Measurements from ENCODE around the gene SPAG16. TPM values are rescaled to one million over a fixed set of nuclear protein-coding genes. Genes with fewer than 3 reads are reported as not detected.
"Not testable (repeated sequence)": the region's sequence is repeated elsewhere in the genome, so short reads cannot be mapped to it uniquely, and the experiment has no call there.

Gene SPAG16
- total RNA-seq, 1 donor from 2014 or later: 38.6 TPM

- Histone ChIP-seq H3K4me3 (ENCODE audit: low read length in 3 of 3) (no peak overlapping the region), H3K27me3 (ENCODE audit: control insufficient read depth in 3 of 3, insufficient read depth in 3 of 3, low read length in 3 of 3) (no peaks in the 10 kb centered on the region), H3K4me1 (ENCODE audit: control insufficient read depth in 3 of 3, insufficient read depth in 3 of 3, low read length in 3 of 3) (no peaks in the 10 kb centered on the region), H3K27ac (ENCODE audit: low read depth, low read length) (no peak overlapping the region), H3K36me3 (ENCODE audit: control insufficient read depth in 3 of 3, insufficient read depth in 3 of 3, low read length in 3 of 3) (no peaks in the 10 kb centered on the region), H3K9ac (ENCODE audit: low read depth in 1 of 3, low read length in 3 of 3) (no peak overlapping the region), H3K9me3 (ENCODE audit: control insufficient read depth in 3 of 3, low read length in 3 of 3) (no peaks in the 10 kb centered on the region)
Measured at GRCh38 chr2:213989207-213989606, 704.9 kb downstream of the SPAG16 start.

- Histone ChIP-seq H3K4me3 (ENCODE audit: low read length in 3 of 3) (no peak overlapping the region), H3K4me1 (ENCODE audit: control insufficient read depth in 3 of 3, insufficient read depth in 3 of 3, low read length in 3 of 3) (no peaks in the 10 kb centered on the region), H3K9ac (ENCODE audit: low read depth in 1 of 3, low read length in 3 of 3) (no peak overlapping the region), H3K27me3 (ENCODE audit: control insufficient read depth in 3 of 3, insufficient read depth in 3 of 3, low read length in 3 of 3) (no peaks in the 10 kb centered on the region), H3K36me3 (ENCODE audit: control insufficient read depth in 3 of 3, insufficient read depth in 3 of 3, low read length in 3 of 3) (no peaks in the 10 kb centered on the region), H3K27ac (ENCODE audit: low read depth, low read length) (no peak overlapping the region), H3K9me3 (ENCODE audit: control insufficient read depth in 3 of 3, low read length in 3 of 3) (no peaks in the 10 kb centered on the region)
Measured at GRCh38 chr2:213991453-213992108, 707.3 kb downstream of the SPAG16 start.

GRCh38 chr2:213995400-213996105, 711.3 kb downstream of the SPAG16 start:
- no peak overlapping the region for H3K27ac ChIP-seq (ENCODE audit: low read depth, low read length)
- H3K9me3 ChIP-seq (ENCODE audit: control insufficient read depth in 3 of 3, low read length in 3 of 3): no peaks in the 10 kb centered on the region
- H3K9ac ChIP-seq (ENCODE audit: low read depth in 1 of 3, low read length in 3 of 3): no peak overlapping the region
- no peak overlapping the region for H3K4me3 ChIP-seq (ENCODE audit: low read length in 3 of 3)
- H3K27me3 ChIP-seq (ENCODE audit: control insufficient read depth in 3 of 3, insufficient read depth in 3 of 3, low read length in 3 of 3): no peaks in the 10 kb centered on the region
- no peaks in the 10 kb centered on the region for H3K36me3 ChIP-seq (ENCODE audit: control insufficient read depth in 3 of 3, insufficient read depth in 3 of 3, low read length in 3 of 3)
- no peaks in the 10 kb centered on the region for H3K4me1 ChIP-seq (ENCODE audit: control insufficient read depth in 3 of 3, insufficient read depth in 3 of 3, low read length in 3 of 3)

- not testable (repeated sequence) for H3K9me3 ChIP-seq (ENCODE audit: control insufficient read depth in 3 of 3, low read length in 3 of 3); H3K36me3 ChIP-seq (ENCODE audit: control insufficient read depth in 3 of 3, insufficient read depth in 3 of 3, low read length in 3 of 3); H3K27ac ChIP-seq (ENCODE audit: low read depth, low read length); H3K4me3 ChIP-seq (ENCODE audit: low read length in 3 of 3); H3K4me1 ChIP-seq (ENCODE audit: control insufficient read depth in 3 of 3, insufficient read depth in 3 of 3, low read length in 3 of 3); H3K27me3 ChIP-seq (ENCODE audit: control insufficient read depth in 3 of 3, insufficient read depth in 3 of 3, low read length in 3 of 3); H3K9ac ChIP-seq (ENCODE audit: low read depth in 1 of 3, low read length in 3 of 3)
Measured at GRCh38 chr2:213998976-213999375, 714.7 kb downstream of the SPAG16 start.

GRCh38 chr2:214004463-214004862, 720.2 kb downstream of the SPAG16 start:
- no peak overlapping the region for H3K4me3 ChIP-seq (ENCODE audit: low read length in 3 of 3)
- H3K9me3 ChIP-seq (ENCODE audit: control insufficient read depth in 3 of 3, low read length in 3 of 3): no peaks in the 10 kb centered on the region
- H3K9ac ChIP-seq (ENCODE audit: low read depth in 1 of 3, low read length in 3 of 3): no peak overlapping the region
- no peaks in the 10 kb centered on the region for H3K4me1 ChIP-seq (ENCODE audit: control insufficient read depth in 3 of 3, insufficient read depth in 3 of 3, low read length in 3 of 3)
- H3K36me3 ChIP-seq (ENCODE audit: control insufficient read depth in 3 of 3, insufficient read depth in 3 of 3, low read length in 3 of 3): no peaks in the 10 kb centered on the region
- no peaks in the 10 kb centered on the region for H3K27me3 ChIP-seq (ENCODE audit: control insufficient read depth in 3 of 3, insufficient read depth in 3 of 3, low read length in 3 of 3)
- H3K27ac ChIP-seq (ENCODE audit: low read depth, low read length): no peak overlapping the region

GRCh38 chr2:214005337-214005736, 721.1 kb downstream of the SPAG16 start:
- Histone ChIP-seq H3K4me1 (ENCODE audit: control insufficient read depth in 3 of 3, insufficient read depth in 3 of 3, low read length in 3 of 3) (no peaks in the 10 kb centered on the region), H3K36me3 (ENCODE audit: control insufficient read depth in 3 of 3, insufficient read depth in 3 of 3, low read length in 3 of 3) (no peaks in the 10 kb centered on the region), H3K9me3 (ENCODE audit: control insufficient read depth in 3 of 3, low read length in 3 of 3) (no peaks in the 10 kb centered on the region), H3K27me3 (ENCODE audit: control insufficient read depth in 3 of 3, insufficient read depth in 3 of 3, low read length in 3 of 3) (no peaks in the 10 kb centered on the region), H3K4me3 (ENCODE audit: low read length in 3 of 3) (no peak overlapping the region), H3K9ac (ENCODE audit: low read depth in 1 of 3, low read length in 3 of 3) (no peak overlapping the region), H3K27ac (ENCODE audit: low read depth, low read length) (no peak overlapping the region)

GRCh38 chr2:214006601-214007000, 722.3 kb downstream of the SPAG16 start:
- H3K36me3 ChIP-seq (ENCODE audit: control insufficient read depth in 3 of 3, insufficient read depth in 3 of 3, low read length in 3 of 3): no peaks in the 10 kb centered on the region
- no peaks in the 10 kb centered on the region for H3K9me3 ChIP-seq (ENCODE audit: control insufficient read depth in 3 of 3, low read length in 3 of 3)
- H3K27ac ChIP-seq (ENCODE audit: low read depth, low read length): no peak overlapping the region
- no peak overlapping the region for H3K9ac ChIP-seq (ENCODE audit: low read depth in 1 of 3, low read length in 3 of 3)
- H3K4me1 ChIP-seq (ENCODE audit: control insufficient read depth in 3 of 3, insufficient read depth in 3 of 3, low read length in 3 of 3): no peaks in the 10 kb centered on the region
- H3K4me3 ChIP-seq (ENCODE audit: low read length in 3 of 3): no peak overlapping the region
- H3K27me3 ChIP-seq (ENCODE audit: control insufficient read depth in 3 of 3, insufficient read depth in 3 of 3, low read length in 3 of 3): no peaks in the 10 kb centered on the region

- Histone ChIP-seq H3K4me3 (ENCODE audit: low read length in 3 of 3) (no peak overlapping the region), H3K36me3 (ENCODE audit: control insufficient read depth in 3 of 3, insufficient read depth in 3 of 3, low read length in 3 of 3) (no peaks in the 10 kb centered on the region), H3K27me3 (ENCODE audit: control insufficient read depth in 3 of 3, insufficient read depth in 3 of 3, low read length in 3 of 3) (no peaks in the 10 kb centered on the region), H3K9me3 (ENCODE audit: control insufficient read depth in 3 of 3, low read length in 3 of 3) (no peaks in the 10 kb centered on the region), H3K9ac (ENCODE audit: low read depth in 1 of 3, low read length in 3 of 3) (no peak overlapping the region), H3K4me1 (ENCODE audit: control insufficient read depth in 3 of 3, insufficient read depth in 3 of 3, low read length in 3 of 3) (no peaks in the 10 kb centered on the region), H3K27ac (ENCODE audit: low read depth, low read length) (no peak overlapping the region)
Measured at GRCh38 chr2:214011676-214012075, 727.4 kb downstream of the SPAG16 start.

- Histone ChIP-seq H3K4me3 (ENCODE audit: low read length in 3 of 3) (no peak overlapping the region), H3K9me3 (ENCODE audit: control insufficient read depth in 3 of 3, low read length in 3 of 3) (no peaks in the 10 kb centered on the region), H3K36me3 (ENCODE audit: control insufficient read depth in 3 of 3, insufficient read depth in 3 of 3, low read length in 3 of 3) (no peaks in the 10 kb centered on the region), H3K4me1 (ENCODE audit: control insufficient read depth in 3 of 3, insufficient read depth in 3 of 3, low read length in 3 of 3) (peaks cover 0 to 4% (median 0%) of the 10 kb centered on the region in 3 donors), H3K9ac (ENCODE audit: low read depth in 1 of 3, low read length in 3 of 3) (no peak overlapping the region), H3K27me3 (ENCODE audit: control insufficient read depth in 3 of 3, insufficient read depth in 3 of 3, low read length in 3 of 3) (no peaks in the 10 kb centered on the region), H3K27ac (ENCODE audit: low read depth, low read length) (no peak overlapping the region)
Measured at GRCh38 chr2:214014551-214015220, 730.4 kb downstream of the SPAG16 start.

All from skeletal muscle tissue (tissue), 4 donors.